Suprapubic skin (tissue), 4 donors: ENCODE measurements around the gene COG4.

Source experiments
- CTCF ChIP-seq, 2 donors: fragments of 200-600 bp in 1 of 2; fragments of 450-650 bp in 1 of 2; sonication (generic) in 1 of 2; IDR thresholded peaks; one replicate each; pipeline ENCODE4 v1.5.1; 2016 to 2019; ENCODE audit warnings: antibody characterized with exemption in 2 of 2, mild to moderate bottlenecking in 1 of 2, moderate library complexity in 1 of 2
- EP300 ChIP-seq: sonication (generic); formaldehyde crosslinking; IDR thresholded peaks from one replicate; pipeline ENCODE4 v1.6.1; 2017; ENCODE audit warnings: antibody characterized with exemption
- POLR2A ChIP-seq, 2 donors: fragments of 450-650 bp; IDR thresholded peaks; one replicate each; pipeline ENCODE4 v1.6.1; 2017; ENCODE audit warnings: antibody characterized with exemption in 2 of 2, mild to moderate bottlenecking in 2 of 2, moderate library complexity in 2 of 2
- POLR2AphosphoS5 ChIP-seq, 3 donors: sonication (generic); formaldehyde crosslinking; IDR thresholded peaks; one replicate each; pipeline ENCODE4 v1.6.1; 2017; ENCODE audit warnings: antibody characterized with exemption in 3 of 3

- TF ChIP-seq POLR2A (IDR thresholded peaks at IDR 0.05) (no peak), EP300 (no peak), POLR2AphosphoS5 (IDR thresholded peaks at IDR 0.05) (peak in 2 of 3 donors; percentile 3 to 72), CTCF (IDR thresholded peaks at IDR 0.05) (no peak)
These were observed 68.9 kb downstream of the COG4 start, which contains the start of gene FCSK for GRCh38 chr16:70454222-70455034.
